Hematopoietic multipotent progenitor cell (in vitro differentiated cells): ENCODE results near the gene NEK10. TPM values are rescaled to one million over a fixed set of nuclear protein-coding genes. Genes with fewer than 3 reads are reported as not detected.
A peak's percentile ranks its signal among the peaks of the same experiment; 100 is the strongest.
"Not testable (repeated sequence)": the region's sequence is repeated elsewhere in the genome, so short reads cannot be mapped to it uniquely, and the experiment has no call there.

ENCODE experiments used
- DNase-seq, 3 donors: peaks; one replicate each; pipeline ENCODE4 v3.0.0-alpha.2; 2011 to 2015; ENCODE audit warnings: low read depth in 2 of 3, low spot score in 2 of 3
- total RNA-seq: library from RNA; depleted of rRNA; stranded (reverse); fragments of >200 nt; gene quantifications from one replicate; pipeline ENCODE4 v1.2.3, GENCODE V29; 2012

The NEK10 gene, protein sequence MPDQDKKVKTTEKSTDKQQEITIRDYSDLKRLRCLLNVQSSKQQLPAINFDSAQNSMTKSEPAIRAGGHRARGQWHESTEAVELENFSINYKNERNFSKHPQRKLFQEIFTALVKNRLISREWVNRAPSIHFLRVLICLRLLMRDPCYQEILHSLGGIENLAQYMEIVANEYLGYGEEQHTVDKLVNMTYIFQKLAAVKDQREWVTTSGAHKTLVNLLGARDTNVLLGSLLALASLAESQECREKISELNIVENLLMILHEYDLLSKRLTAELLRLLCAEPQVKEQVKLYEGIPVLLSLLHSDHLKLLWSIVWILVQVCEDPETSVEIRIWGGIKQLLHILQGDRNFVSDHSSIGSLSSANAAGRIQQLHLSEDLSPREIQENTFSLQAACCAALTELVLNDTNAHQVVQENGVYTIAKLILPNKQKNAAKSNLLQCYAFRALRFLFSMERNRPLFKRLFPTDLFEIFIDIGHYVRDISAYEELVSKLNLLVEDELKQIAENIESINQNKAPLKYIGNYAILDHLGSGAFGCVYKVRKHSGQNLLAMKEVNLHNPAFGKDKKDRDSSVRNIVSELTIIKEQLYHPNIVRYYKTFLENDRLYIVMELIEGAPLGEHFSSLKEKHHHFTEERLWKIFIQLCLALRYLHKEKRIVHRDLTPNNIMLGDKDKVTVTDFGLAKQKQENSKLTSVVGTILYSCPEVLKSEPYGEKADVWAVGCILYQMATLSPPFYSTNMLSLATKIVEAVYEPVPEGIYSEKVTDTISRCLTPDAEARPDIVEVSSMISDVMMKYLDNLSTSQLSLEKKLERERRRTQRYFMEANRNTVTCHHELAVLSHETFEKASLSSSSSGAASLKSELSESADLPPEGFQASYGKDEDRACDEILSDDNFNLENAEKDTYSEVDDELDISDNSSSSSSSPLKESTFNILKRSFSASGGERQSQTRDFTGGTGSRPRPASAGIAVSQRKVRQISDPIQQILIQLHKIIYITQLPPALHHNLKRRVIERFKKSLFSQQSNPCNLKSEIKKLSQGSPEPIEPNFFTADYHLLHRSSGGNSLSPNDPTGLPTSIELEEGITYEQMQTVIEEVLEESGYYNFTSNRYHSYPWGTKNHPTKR
- 1.3 TPM for total RNA-seq

DNA sequence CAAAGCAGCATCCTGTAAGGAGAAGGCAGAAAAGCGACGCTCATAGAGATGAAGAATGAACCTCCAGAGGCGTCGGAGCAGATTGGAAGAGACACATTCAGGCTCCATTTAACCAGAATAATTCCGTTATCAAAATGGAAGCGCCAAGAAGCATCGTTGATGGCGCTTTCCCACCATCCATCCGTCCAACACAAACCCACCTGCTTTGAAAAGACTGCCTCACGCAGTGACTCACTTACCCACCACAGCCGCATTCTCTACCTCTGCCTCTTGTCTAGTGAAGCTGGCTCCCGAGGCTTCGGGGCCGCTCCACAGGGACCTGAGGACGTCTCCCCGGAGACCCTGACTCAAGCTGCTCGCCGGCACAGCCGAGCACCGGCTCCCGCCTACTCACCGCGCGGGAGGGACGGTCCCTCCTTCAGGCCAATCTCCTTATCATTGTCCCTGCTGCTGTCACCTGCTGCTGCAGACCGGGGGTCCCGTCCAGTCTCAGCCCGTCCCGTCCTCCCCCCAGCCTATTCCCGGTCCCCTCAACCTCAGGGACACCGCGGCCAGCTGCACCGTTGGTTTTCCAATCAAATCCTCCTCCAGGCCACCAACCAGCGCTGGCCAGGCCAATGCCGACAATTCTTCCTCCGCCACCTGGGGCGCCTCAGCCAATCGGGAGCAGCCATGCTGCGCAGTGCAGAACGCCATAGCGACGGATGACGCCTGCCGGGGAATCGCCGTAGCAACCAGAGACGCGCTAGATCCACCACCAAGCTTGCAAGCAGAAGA lies at the start of gene NEK10:
TSS of gene NEK10 (minus strand) at position 553 of the 777 bp plus-strand sequence. CDS start 16,501 bp downstream, outside the sequence.
- peak; percentile 71 to 94 (median 91) for DNase-seq

DNA sequence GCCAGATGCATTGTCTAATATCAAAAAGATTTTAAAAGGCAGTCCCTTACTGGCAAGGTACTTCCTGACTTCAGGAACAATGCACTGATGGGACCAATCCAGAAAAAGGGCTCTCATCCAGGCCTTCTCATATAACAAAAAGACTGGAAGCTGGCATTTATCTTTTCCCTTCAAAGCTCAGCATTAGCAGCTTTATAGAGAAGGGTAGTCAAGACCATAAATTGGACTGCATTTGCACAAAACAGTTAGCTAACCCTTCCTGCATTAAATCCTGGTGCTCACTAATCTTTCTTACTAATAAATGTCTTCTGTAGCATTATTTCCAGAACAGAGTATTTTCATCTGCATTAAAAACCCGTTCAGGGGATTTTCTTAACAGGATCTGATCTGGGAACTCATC lies 46.0 kb upstream of the NEK10 start:
- DNase-seq = no peak

DNA sequence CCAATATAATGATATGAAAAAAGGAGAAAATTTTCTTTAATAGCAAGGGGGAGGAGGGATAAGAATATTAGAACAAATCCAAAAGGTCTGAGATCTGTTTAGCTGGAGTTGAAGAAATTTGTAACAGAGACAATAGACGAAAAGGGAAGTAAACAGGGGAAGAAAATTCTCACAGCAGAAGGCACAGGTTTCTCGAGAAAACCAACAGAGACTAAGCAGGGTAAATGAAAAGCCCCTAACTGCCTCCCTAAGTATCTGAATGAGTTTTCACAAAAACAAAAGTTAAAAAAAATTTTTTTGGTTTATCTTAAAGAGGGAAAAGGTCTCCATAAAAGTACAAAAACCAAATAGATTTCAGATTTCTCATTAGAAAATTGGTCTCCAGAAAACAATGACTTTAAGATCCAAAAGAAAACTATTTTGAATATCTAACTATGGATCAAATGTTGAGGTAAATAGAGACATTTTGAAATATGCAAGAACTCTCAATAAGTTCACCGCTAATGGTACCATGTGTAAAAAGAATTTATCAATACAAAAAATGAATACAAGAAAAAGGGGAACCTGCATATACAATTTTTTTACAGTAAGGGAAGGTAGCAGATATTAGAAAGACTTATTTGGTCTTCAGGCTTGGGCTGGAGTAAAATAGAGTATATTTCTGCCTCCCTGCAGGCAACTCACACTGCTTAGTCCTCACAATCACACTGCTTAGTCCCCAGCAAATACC lies 23.9 kb upstream of the NEK10 start:
- peak in 1 of 3 donors; percentile 20 for DNase-seq

DNA sequence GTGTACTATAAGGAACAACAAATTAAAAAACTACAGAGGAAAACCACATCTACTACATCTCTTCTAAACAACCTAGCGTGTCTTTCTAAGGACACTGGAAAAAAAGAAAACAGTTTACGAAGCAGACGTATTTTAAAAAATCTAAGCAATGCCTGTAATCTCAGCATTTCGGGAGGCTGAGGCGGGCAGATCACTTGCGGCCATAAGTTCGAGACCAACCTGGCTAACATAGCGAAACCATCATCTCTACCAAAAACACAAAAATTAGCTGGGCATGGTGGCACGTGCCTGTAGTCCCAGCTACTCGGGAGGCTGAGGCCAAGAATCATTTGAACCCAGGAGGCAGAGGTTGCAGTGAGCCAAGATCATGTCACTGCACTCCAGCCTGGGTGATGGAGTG lies 23.2 kb upstream of the NEK10 start:
- not testable (repeated sequence) for DNase-seq

DNA sequence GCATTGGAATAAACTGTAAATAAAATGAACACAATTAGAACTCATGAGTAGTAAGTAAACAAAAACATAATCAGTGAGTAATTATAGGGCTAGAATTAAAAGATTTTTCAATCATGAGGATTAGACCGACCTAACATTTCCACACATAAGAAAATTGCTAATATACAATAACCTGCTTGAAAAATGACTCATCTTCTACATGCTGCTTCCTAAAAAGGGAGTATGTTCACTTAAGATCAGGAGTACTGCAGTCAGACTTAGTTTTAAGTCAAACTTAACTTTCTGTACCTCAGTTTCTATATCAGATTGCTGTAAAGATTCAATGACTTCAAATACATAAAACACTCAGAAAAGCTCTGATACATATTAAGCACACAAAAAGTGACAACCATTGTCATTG lies 22.6 kb upstream of the NEK10 start:
- DNase-seq = no peak

DNA sequence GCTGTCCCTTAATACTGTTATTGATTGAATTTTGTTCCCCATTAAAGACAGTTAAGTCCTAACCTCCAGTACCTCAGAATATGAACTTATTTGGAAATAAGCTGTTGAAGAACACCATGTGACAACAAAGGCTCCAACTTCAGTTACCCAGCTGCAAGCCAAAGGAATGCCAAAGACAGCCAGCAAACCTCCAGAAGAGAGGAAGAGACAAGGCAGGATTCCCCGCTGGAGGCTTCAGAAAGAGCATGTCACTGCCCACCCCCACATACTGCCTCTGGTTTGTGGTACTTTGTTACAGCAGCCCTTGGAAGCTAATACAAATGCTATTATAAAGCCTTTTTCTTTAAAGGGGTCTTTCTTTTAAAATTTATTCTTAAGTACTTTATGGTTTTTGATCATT lies 18.4 kb upstream of the NEK10 start:
- no peak for DNase-seq

DNA sequence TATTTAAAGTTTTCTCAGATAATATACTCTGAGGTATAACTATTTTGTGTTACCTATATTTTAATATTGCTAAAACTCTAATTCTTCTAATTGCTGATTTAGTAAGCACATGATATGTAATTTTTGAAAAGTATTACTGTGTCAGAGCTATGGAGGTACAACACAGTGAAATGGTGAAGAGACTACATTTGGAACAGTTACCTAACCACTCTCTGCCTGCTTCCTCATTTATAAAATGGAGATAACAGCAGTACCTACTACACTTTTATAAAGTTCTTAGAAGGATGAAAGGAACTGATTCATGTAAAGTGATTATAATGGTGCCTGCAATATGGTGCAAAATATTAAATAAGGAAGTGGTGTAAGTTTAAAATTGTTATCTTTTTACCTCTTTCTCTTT lies 16.3 kb upstream of the NEK10 start:
- DNase-seq = peak in 1 of 3 donors; percentile 21

DNA sequence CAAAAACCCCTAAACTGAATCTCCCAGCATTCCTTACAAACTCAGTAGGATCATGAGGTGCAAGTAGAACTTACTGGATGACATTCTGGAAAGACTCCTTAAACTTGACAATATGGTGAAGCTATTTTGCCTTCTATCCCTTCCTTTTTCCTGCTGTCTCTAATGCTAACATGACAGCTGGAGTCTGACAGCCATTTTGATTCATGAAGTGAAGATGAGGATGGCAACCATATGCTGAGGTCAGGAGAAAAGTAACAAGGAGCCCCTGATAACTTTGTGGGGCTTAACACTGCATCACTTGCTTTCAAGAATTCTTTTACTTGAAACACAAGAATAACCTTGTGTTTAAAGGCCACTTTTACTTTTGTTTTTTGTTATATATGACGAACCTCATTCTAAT lies 15.0 kb upstream of the NEK10 start:
- DNase-seq = no peak

DNA sequence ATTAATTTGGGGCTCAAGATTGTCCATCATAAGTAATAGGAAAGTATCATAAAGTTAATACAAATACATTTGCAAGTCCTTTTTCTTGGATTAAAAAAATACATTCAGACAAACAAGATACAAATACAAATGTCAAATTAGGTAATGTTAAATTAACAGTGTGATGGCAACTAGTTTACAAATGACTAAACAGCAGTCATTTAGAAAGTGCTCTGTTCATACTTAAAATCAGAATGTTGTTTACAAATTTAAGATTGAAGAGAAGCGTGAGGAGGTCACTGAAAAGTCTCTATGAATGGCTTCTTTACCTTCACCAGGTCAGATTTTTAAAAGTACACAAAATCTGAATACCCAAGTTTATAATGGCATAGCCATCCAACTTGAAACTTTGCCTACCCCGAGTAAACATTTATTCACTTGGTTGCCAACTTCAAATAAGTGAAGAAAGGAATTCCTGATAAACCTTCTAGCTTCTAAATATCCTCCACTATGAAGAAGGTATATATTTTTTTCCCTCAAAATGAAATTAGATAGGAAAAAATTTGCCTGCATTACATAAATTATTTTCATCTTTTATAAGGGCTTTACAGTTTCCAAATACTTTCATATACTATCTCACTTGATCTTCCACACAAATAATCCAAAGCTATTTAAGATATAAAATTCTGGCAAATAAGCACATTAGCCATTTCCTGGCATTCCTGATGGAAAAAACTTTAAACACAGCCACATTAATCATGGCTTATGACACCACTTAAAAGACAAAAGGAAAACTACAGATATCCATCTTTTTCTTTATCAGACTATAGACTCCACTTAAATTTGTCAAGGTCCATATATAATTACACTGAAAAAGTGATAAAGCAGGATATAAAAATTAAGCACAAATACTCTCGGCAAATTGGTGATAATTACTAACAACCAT lies 11.5 kb upstream of the NEK10 start:
- no peak for DNase-seq

DNA sequence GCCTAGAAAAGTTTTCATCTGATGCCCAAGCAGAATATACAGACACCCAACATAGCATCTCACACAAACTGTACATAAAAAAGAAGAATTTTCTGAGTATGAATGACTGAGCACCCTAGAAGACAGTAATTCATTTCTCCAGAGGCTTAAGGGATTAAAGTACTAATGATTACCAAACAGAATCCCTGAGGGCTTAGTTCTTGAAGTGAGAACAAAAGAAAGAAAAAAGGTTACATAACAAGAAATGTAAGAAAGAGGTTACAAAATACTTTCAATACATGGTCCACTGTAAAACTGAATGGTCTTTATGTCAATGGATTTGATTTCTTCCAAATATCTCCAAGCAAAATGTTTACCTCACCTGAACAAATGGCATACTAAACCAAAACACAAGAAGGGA lies 9.1 kb upstream of the NEK10 start:
- DNase-seq = no peak

DNA sequence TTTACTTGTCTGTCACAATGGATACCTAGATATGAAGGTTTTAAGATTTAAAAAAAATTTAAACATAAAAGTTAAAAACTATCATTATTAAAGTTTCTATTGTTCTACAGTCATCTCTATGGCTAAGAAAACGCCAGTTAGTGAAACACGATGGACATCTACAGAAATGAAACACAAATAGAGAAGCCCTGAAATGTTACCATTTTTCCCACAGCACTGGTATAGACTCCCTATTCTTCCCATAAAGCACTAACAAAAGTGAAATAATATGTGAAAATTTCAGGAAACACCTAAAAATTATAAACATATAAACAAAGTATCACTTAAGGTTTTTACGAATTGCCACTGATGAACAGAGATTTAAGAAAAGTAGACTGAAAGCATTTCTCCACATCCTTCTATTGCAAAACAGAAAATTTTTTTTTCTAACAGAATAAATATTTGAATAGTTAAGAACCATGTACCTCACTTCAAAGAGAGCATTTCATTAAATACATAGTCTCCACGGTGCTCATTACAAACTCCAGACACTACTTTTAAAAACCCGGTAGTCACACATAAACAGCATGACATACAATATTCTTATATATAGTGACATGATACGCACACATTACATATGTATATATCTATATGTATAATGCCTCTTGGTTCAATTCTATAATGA lies 7.1 kb upstream of the NEK10 start:
- no peak for DNase-seq

DNA sequence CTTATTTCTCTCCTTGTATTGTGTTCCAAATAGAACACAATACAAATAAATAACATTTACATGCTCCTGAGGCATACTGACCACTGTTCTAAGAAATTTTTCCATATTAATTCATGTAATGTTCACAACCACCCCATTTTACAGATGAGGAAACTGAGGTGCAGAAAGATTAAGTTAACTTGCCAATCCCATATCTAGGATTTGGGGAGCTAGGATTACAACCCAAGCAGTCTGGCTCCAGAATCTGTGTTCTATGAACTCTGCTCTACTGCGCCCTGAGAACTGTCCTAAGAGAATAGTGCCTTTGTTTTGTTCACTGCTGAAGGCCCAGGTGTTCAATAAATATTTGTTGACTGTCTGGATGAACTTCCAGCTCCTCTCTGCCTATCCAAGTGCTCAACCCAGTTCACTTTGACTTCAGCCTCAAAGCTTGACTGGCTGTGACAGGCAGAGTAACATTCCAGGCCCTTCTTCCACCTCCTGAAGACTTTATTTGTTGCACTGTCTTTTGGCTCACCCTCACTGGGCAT lies 3.1 kb downstream of the NEK10 start:
- no peak for DNase-seq

DNA sequence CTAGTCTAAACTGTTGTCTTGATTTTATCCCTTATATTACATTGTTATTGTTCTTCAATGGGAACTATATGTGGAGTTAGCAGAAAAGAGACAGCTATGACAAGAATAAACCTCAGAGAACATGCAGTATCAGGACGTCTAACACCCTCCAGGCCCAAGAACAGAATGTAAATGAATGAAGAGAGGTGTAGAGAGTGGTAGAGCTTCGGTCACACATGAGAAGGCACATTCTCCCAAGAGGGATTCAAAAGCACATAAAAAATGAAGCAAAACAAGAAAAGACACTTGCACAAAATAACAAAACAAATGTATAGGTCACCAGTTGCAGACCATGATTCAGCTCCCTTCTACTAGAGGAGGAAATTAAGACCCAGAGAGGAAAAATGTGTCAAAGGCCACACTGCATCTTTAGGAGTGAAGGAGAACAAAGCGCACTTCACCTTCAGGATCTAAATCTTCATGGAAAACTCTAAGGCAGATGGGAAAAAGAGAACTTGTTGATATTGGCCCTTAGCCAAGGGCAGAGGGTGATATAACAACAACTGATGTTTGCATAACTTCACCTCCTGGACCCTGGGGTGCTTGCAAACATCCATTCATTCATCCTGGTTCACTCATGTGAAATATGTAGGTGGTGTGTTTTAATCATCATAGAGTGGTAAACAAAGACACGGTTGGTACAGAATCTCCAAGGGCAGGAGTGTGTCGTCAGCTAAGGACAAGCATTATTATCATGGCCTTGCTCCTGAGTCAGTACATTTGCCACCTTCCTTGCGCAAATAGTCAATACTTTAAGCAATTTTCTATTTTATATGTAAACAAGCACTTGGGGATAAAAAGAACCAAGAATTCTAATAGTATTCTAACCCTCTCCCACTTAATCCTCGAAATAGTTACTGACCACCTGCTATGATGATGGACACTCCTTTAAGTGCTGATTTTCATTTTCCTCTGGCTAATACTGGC lies 8.8 kb downstream of the NEK10 start:
- DNase-seq = no peak

DNA sequence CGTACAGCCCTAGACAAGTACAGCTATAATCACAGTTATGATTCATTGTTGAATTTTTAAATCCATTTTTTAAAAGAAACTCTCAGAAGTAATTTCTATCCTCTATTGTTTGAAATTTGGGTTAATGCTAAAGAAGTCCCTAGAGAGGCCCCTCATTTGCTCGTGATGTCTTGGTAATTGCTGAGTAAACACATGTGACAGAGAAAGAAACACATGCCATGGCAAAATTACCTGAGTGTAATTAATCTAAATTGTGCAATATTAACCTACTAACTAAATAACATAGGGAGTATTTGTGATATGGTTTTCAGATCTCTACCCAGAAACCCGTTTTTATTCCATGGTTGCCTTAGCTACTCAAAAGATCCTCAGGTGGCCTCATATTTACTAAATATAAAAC lies 10.8 kb downstream of the NEK10 start:
- DNase-seq = no peak

DNA sequence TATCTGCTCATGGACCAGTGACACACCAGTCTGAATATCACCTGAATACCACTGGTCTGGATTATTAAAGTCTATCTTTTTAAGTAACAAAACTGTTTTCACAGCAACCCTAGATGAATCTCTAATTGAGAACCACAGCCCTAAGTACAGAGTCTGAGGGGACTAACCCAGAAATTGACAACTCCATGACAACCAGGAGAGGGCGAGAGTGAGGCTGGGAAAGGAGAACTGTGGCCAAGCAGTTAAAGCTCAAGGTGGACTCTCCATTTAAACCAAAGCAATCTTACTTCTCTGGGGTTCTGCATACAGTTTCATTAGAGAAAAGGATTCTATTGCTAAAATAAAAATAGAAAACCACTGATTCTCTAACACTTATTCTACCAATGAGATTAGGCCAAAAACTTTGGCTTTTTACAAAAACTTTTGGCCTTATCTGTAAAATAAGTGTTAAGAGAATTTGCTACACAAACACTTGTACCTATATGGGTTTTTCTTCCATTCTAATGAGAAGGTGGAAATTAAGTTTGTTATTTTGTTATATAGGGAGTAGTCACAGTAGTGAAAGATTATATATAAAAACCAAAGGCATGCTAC lies 11.4 kb downstream of the NEK10 start:
- DNase-seq = peak in 2 of 3 donors; percentile 68 to 83

DNA sequence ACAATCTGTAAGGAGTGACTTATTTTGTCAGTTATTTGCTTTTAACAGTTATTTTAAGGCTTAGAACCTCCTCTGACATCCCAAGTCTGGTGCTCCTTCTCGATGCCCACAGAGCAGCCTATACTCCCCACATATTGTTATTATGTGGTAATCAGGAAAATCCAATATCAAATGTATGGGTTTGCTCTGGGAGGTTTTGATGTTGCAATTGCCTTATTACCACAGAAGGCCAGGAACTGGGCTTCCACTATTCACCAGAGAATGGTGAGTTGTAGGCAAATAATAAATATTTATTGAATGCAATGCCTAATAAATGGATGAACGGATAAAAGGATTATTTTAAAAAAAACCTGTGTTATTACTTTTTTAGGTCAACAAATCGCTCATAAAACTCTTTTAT lies 12.2 kb downstream of the NEK10 start:
- no peak for DNase-seq
